ENCODE results near the gene PFDN1. TPM values are rescaled to one million over a fixed set of nuclear protein-coding genes. Genes with fewer than 3 reads are reported as not detected.
A peak's percentile ranks its signal among the peaks of the same experiment; 100 is the strongest.

The PFDN1 gene
- total and polyA plus RNA-seq, 9 of the 15 experiments (the other 6 are each of a cell fraction or from before 2014, with no cell fraction given): 45.5 to 215 (median 78.0) TPM

- no peak for TF ChIP-seq ZNF431 (CRISPR knock-in tag; IDR thresholded peaks at IDR 0.05)
- no peak for TF ChIP-seq ZNF277 (CRISPR knock-in tag; IDR thresholded peaks at IDR 0.05; ENCODE audit: borderline replicate concordance)
- TF ChIP-seq ZFP36 (IDR thresholded peaks at IDR 0.05; ENCODE audit: low read depth, low read length, partially characterized antibody): no peak
- in situ Hi-C loops (cut with MboI): no loop called here
- Histone ChIP-seq H4K20me1 (replicated peaks; ENCODE audit: control insufficient read depth, insufficient read depth, low read length) (peaks cover 17% of the 10 kb centered on the region; the same call in 1 of the 2 replicates), H3K36me3 (ENCODE audit: control insufficient read depth, insufficient read depth, low read length) (no peaks in the 10 kb centered on the region; the same call in 2 of the 3 replicates), H2AFZ (ENCODE audit: low read depth, low read length) (no peak overlapping the region), H3K9ac (ENCODE audit: insufficient read depth in 1 of 2, low read depth in 2 of 2, low read length in 2 of 2) (no peak overlapping the region), H3K4me3 (no peak overlapping the region), H3K9me3 (replicated peaks; ENCODE audit: control insufficient read depth, insufficient read depth, low read depth, low read length) (no peaks in the 10 kb centered on the region), H3K9me1 (ENCODE audit: control insufficient read depth, insufficient read depth, low read length) (no peaks in the 10 kb centered on the region), H3K4me1 (replicated peaks in 1 of 2; ENCODE audit: control insufficient read depth in 2 of 2, insufficient read depth in 2 of 2, low read length in 2 of 2) (peaks cover 2 to 16% of the 10 kb centered on the region in 2 experiments; a peak in 4 of 5 replicates), H3K27me3 (ENCODE audit: control insufficient read depth in 2 of 2, insufficient read depth in 2 of 2, low read length in 2 of 2) (no peaks in the 10 kb centered on the region), H3K27ac (ENCODE audit: extremely low read depth, low read depth, low read length) (no peak overlapping the region), H3K4me2 (ENCODE audit: insufficient read depth, low read length) (no peak overlapping the region), H3K79me2 (ENCODE audit: control insufficient read depth, insufficient read depth, low read length) (peaks cover 16% of the 10 kb centered on the region; the same call in 2 of the 3 replicates)
- no peak for DNase-seq (ENCODE audit: extremely low read depth in 1 of 4, low spot score in 3 of 4)
- BruUV-seq (replicated peaks): no TSS peak
- ATAC-seq: no peak
- FAIRE-seq: peak; percentile 65
- intact Hi-C loops (cut with micrococcal nuclease): no loop called here
- CTCF ChIA-PET (ENCODE audit: low intra/inter-chr PET ratio): no interaction called here
- POLR2A ChIA-PET: interaction anchor here (0.6 to 0.9 kb wide), 2 partner anchors 22 to 48 kb away, joined by 3 to 5 read pairs; no protein-coding TSS in a partner anchor
- 83% methylated on average over 11 of the region's 11 CpGs for WGBS (ENCODE audit: insufficient coverage, low coverage, missing lambda C conversion rate)
Measured at GRCh38 chr5:140235791-140236551, 66.9 kb downstream of the PFDN1 start.

All from K562 (cell line).